GOT3 (cell line): ENCODE data around the gene DNASE2B.

ENCODE experiments used
- DNase-seq: peaks from one replicate; lab custom pipeline; 2025; ENCODE audit warnings: mixed read lengths; lab: John Stamatoyannopoulos, UW

DNASE2B gene

DNA sequence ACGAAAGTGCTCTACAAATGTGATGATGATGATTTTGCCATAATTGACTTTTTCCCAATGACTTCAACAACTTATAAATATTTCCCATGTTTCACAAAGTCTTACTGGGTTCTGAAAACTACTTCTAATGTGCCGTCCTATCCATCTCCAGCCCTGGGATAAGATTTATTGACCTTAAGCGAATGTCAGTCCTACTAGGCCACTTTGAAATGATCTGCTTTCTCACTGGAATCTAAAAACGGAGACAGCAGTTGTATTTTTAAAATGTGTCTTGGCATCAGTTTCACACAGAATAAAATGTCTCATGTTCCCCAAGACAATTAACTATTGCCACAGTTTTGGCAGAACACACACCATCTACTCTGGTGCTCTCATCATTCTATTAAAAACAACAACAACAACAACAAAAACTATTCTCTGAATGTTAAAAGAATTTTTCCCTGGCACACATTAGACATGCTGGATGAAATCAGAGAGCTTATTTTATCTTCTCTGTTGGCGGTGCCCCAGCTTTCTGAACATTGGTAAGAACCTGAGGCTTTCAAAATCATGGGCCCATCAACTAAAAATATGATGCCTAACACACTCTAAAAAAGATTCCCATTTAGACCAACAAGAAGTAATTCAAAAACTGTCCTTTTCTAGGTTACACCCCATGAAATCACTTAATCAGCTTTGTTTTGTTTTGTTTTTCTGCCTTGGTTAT lies 23.1 kb upstream of the DNASE2B start:
- DNase-seq, result no peak

DNA sequence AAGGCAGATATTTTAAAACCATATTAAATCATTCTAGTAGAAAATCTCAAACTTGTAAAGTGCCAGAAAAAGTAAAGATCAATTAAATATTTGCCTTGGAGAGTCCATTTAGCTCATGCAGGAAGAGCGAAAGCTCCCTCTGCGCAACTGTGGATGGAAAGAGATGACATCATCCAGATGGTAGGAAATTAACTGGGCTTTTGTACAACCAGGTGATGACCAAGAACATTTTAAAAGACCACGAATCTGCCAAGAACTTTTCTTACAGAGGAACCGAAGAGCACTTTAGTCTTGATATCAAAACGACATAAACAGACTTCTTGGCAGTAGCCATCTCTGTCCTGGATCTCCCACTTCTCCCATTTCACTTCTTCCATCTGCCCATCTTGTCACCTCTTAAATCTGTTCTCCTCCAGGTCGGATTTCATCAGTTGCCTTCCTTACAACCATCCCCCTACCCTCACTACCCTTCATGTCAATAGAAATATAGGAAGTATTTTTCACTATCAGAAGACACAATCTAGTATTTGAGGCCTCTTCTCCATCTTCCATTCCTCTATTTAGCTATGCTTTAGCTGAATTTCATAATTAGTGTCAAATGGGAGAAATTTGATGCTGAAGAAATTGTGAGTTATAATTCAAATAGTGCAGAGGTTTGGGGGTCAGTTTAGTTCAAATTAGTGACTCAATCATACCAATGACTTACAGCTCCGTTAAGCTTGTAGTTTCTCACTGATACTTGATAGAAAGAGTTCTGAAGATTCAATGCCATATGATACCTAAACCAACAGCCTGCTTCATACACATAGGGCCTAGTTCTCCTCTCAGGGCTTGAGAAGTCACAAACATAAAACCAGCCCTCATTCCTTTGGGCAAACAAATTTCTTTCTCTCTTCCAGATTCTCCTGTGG lies 22.0 kb upstream of the DNASE2B start:
- DNase-seq, result no peak

DNA sequence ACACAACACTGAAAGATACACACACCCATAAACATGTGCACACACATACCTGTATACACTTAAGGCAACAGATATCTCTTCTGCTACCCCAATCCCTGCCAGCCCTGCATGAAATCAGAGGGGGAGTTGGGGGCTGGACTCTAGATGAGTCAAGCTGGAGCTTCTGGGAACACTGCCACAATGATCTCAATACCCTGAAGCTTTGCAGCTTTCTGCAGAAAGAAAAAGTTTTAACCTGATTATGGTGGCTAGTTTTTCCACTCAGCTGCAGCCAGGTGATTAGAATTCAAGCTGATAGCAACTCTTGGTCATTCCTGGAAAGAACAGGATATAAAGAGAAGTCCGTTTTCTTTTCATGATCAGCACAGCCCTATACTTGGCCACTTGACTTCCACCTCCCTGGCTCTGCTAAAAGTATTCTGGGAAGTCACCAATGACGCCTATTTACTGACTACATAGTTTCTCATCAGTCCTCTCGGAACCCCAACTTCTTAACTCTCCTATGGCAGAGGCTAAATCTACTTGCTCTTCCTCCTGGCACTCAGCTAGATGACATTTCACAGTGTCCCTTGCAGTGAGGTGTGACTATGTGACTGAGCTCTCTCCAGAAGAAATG lies 20.7 kb upstream of the DNASE2B start:
- no peak for DNase-seq

DNA sequence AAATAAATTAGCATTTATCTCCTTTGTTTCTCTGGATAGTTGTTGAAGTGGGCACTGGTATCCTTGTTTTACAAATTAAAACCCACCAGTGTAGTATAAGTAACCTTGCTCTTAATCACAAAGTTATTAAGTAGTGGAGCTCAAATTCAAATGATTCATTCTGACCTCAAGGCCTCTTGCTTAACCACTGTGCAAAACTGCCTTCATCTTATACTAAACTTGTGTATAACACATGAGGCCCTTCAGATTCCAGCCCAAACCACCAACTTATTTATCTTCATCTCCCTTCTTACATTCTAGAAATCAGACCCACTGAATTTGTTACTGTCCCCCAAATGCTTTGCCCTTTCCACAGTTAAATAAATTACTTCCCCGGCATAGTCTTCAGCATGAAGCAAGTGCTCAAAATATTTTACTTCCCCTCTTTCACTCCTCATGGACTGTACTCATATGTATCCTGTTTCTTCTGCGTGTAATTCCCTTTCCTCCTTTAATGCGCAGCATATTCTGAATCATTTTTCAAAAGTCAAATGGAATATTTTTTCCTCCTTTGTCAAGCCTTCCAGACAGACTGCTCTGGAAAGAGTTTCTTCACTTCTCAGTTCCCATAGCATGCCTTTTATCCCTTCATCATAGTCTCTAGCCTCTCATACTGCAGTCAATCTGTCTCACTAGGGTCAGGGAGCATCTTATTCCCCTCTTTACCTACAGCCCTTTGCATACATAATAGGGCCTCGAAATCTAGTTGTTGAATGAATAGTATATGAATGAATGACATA lies 19.0 kb upstream of the DNASE2B start:
- no peak for DNase-seq

DNA sequence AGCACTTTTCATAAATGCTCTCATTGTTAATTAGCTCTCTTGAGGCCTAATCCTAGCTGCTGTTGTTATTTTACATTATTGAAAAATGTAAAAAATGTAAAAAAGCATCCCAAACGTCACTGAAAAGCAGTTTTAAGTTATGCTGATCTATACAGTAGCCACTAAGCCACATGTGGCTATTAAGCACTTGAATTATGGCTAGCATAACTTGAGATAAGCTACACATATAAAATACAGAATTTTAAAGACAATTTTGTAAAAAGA lies 18.4 kb upstream of the DNASE2B start:
- no peak for DNase-seq

DNA sequence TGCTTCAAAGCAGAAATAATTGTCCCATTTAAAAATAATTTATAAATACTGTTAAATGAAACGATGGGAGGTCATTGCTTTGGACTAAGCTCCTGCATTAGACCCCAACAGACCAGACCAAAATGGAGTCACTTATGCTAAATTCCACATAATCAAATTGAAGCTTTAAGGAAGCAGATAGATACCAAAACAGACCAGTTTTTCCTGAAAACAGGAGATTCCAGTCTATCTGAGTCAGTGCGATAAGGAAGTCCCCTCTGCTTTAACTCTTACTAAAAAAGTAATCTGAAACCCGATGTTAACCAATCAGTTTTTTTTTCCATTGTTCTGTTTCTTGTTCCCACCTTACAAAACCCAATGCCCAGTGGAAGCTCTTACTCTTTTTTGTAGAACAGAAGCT lies 16.2 kb upstream of the DNASE2B start:
- DNase-seq, result no peak

DNA sequence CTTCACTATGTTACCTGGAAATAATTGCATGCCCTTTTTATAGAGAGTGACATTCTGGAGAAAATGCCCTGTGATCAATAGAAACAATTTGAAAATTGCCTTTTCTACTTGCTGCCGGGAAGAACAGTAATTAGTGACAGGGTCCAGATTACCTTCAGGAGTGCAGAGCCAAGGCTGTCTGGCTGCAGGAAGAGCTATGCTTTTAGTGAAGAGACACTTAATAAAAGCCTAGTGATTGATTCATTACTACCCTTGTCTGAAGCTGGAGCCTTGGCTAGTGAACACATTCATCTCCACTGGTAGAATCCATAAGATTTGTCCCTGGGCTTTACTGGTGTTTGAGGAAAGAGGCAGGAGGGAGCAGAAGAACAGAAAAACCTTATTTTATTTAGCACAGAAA lies 12.9 kb upstream of the DNASE2B start:
- DNase-seq, result no peak

DNA sequence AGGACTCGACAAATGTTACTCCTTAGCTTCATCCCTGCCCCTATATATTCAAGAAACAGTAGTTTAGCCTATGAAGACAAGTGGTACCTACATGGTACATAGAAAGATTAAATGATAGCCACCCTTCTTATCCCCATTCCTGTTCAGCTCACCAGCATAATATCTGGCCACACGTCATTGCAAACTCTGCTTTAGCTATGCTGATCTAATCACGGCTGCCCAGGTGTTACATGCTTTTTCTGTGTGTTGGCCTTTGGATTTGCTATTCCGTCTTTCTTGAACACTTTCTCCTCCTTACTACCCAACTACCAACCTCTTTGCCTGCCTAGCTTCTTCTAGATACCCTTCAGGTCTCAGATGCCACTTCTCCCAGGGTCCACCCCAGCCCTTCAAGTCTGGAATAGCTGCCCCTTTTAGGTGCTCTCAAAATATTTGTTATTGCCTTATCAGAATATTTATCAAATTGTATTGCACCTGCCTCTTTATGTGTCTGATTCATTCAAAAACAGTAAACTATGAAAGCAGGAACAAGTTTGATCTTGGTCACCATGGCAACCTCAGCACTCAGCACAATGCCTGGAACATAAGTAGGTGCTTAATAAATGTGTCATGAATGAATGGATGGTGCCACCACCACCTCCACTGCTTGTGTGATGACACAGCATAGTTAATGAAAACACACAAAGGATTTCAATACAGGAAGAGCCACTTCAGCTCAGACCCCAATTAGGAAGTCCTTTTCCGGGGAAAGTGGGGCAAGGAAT lies 11.4 kb upstream of the DNASE2B start:
- no peak for DNase-seq

DNA sequence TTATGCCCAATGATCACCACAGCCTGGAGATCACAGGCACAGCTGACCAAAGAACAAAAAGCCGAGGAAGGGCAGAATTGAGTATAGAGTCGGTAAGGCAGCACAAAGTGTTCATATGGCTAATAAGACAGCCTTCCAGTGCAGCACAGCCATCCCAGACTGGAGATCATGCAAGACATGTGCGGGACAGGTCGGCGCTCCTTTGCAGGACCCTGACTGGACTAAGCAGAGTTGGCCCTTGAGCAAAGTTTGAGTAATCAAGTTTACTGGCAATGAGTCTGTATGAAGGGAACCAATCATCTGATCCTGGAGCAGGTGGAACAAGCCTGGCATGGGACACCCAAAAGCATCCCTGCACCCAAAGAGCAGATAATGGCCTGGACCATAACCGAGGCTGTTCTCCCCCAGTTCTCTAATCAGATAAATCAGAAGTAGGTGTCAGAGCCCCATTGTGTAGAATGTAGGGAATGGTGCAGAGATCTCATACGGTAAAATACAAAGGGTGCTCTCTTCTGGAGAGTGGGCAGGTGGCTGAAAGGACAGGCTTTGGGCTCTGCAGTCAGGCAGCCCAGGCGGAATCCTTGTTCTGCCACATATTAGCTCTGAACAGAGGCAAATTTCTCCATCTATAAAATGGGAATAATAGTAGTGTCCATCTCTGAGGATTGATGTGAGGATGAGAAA lies 10.7 kb upstream of the DNASE2B start:
- DNase-seq, result no peak

DNA sequence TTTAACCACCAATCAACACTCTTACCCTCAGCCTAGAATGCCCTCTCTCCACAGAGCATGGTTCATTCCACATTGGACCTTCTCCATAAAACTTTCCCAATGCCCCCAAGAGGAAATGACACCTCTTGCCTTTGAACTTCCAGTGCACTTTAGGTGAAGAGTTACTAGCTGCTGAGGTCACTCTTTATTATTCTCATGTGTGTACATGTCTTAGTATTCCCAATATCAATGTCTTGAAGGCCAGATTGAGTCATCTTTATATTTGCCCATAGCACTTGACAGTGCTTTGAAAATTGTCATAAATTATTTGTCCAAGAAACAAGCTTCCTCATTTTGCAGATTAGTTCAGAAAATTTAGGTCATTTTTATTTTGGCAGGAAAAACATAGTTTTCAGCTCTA lies 8.1 kb upstream of the DNASE2B start:
- DNase-seq, result no peak

DNA sequence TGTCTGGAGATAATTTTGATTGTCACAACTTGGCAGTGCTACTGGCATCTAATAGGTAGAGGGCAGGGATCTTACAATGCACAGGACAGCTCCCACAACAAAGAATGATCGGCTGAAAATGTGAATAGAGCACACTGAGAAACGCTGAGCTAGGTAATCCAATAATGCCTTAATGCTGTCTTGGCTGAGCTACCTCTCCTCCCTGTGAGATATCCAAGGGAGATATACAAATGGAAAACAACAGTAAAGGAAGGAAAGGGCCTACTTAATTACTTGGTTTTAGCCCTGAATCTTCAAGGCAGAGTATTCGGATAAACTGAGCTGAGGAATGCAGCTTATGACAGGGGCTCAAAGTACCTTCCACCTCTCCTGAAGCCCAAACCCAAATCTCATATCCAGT lies 2.9 kb downstream of the DNASE2B start:
- DNase-seq, result no peak

DNA sequence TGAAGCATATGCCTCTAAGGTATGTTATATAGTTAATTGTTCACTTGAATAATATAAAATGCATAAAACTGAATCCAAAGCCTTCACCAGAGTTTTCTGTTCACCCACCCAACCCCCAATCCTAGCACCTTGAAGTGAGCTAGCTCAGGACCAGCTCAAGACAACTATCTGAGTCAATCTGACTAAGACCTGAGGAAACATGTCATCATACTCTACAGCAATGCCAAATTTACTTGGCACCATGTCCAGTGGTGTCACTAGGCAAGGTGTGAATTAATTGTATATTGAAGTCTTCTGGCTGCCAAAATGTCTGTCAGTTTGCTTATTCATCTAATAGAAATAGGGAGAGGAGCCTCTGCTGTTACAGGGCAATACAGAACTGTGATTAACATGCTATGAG lies 3.8 kb downstream of the DNASE2B start:
- DNase-seq, result no peak

DNA sequence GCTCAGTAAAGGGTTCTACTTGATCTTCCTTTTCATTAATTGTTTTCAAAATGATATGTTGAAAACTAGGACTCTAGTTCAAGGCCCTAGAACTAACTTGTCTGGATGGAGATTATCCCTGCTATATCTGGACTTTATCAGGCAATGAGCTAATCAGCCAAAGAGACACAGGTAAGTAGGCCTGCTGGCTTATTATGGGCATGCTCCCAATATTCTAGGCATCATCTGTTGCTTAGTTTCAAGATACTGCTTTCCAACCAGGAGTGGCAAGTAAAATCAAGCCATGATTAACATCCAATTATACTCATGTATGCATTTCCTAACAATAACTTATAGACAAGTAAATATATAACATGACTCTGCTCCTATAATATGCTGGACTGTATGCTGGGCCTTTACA lies 4.2 kb downstream of the DNASE2B start:
- no peak for DNase-seq

DNA sequence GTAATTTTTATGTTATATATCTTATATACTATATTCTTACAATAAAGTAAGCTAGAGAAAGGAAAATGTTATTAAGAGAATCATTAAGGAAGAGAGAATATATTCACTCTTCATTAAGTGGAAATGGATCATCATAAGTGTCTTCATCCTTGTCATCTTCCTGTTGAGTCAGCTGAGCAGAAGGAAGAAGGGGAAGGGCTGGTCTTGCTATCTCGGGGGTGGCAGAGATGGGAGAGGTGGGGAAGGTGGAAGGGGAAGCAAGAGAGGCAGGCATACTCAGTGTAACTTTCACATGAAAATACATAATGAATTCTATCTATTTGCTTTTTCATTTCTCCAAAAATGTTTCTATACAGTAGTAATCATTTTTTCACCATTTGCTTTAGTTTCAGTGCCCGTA lies 5.1 kb downstream of the DNASE2B start:
- DNase-seq, result no peak

DNA sequence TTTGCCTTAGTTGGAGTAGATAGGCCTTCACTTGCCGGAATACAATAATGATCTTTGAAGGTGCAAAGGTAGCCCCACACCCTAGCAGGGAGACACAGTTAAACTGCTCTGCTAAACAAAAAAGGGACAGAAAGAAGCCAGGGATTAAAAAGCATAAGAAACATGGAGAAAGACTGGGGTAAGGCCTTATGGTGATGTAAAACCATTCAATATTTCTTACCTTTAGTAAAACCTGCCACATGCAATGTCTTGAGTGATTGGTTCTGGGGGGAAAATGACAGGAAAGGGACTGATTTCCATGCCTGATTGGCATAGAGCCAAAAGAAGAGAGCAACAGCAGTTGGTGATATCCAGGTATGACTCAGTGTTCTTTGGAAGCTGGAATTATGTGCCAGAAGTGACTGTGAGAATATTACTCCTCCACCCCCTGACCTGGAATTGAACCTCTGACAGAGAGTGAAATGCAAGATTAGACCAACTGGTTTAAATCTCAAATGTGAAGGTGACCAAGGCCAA lies 8.1 kb downstream of the DNASE2B start:
- no peak for DNase-seq

DNA sequence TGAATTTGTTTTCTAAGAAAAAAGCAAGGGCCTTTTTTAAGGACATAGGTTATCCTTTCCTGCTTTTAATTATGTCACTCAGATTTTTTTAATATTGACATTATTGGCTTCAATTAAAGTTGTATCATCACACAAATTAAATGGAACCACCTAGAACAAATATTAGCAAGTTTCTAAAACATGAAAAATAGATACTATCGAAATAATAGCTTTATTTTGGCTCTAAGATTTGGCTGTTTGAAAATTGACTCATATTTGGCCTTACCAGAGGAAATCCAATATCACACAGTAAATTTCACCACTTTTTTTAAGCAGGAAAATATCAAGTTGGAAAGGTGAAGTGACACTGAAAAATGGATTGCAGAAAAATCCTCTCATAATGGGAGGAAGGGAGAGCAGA lies 9.2 kb downstream of the DNASE2B start:
- no peak for DNase-seq

DNA sequence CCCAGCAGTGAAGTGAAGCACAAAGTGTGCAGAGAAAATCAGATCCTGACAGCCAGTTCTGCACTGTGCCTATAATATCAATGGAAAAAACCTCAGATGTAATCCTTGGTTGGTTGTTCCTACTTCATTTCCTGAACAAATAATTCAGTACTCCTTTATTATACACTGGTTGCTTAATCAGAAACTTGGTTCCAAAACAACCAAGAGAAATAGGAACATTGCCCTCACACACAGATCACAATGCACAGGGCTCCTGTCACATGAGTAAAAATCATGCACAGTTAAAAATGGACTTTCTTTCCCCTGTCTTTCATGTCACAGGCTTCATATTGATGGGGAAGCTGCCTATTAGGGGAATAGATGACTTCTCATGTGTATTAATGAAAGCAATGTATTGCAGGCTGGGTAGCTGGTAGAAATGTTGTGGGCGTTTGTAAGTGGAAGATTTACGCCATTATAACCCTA lies 9.7 kb downstream of the DNASE2B start:
- no peak for DNase-seq

DNA sequence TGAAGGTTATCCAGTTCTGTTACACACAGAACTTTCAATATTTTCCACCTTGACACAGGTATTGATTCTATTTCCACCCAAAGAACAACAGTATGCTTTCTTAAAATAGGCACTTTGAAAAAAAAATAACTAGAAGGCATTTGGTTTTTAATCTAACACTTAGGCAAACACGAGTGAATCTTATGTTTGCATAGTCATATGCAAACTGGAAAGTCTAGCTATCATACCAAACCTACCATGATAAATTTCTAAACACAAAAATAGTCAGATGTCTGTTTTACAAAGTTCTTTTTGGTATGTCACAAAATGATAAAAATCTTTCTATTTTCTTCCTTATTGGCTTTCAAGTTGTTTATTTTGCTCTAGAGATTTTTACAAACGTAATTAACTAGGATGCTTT lies 11.6 kb downstream of the DNASE2B start:
- no peak for DNase-seq

DNA sequence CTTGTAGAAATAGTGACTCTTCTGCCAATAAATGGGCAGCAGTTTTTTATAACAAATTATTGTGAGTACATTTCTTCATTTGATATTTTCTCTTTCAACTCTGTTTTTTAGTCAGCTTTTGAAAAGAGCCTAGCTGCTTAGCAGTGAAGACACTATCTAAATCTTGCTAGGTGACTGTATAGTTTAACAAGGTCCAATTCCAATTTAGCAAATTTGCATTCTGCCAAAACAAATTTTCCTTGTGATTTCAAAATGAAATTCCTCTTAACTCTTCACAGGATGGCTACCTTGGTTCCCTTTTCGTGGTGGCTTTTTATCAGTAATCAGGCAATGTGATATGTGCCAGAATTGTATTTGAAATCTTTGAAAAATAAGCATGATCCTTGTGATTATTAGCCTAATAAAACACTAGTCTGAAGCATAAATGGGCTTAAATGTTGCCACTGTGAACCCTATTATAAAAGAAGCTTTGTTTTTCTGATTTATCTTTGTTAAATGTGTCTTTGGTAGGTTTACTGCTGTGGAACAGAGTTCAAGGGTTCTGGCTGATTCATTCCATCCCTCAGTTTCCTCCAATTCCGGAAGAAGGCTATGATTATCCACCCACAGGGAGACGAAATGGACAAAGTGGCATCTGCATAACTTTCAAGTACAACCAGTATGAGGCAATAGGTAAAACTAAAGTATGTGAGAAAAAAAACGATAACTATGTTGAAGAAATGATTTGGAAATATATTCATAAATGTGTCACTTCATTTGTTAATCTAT lies 12.2 kb downstream of the DNASE2B start:
- no peak for DNase-seq

DNA sequence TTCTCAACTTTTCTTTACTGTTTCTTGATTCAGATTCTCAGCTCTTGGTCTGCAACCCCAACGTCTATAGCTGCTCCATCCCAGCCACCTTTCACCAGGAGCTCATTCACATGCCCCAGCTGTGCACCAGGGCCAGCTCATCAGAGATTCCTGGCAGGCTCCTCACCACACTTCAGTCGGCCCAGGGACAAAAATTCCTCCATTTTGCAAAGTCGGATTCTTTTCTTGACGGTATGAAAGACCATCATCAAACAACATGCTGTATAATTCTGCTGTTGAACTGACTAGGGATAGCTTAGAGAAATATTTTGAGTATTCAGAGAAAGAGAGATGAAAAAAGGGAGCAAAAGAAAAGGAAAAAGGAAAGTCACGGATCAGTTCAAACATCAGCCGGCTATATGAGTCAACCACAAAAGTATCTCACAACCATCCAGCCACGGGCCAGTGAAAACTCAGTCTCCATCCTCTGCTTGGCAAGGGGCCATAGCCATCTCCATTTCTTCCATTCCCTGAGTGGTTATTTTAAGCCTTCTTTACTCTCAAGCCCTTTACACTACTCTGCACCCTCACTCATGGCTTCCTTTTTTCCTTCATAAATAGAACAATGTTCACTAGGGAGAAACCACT lies 14.1 kb downstream of the DNASE2B start:
- DNase-seq, result no peak
